IPS-20b (cell line): ENCODE data around the gene EXPH5.
"Not testable (repeated sequence)": the region's sequence is repeated elsewhere in the genome, so short reads cannot be mapped to it uniquely, and the experiment has no call there.

Experiments used
- H3K27ac ChIP-seq: one replicate; pipeline ENCODE4 v1.5.1; 2013; ENCODE audit warnings: low read length
- H3K27me3 ChIP-seq: 2 replicates; pipeline ENCODE4 v1.6.1; 2013; ENCODE audit warnings: mild to moderate bottlenecking, low read length, inconsistent platforms; ENCODE audit not compliant: insufficient read depth
- H3K36me3 ChIP-seq: 2 replicates; pipeline ENCODE4 v1.6.1; 2013; ENCODE audit warnings: low read depth, mild to moderate bottlenecking, inconsistent platforms, low read length, moderate library complexity; ENCODE audit not compliant: insufficient read depth
- H3K4me1 ChIP-seq: 2 replicates; pipeline ENCODE4 v1.6.1; 2013; ENCODE audit warnings: mild to moderate bottlenecking, control low read depth, inconsistent platforms, low read length, moderate library complexity; ENCODE audit not compliant: insufficient read depth
- H3K4me3 ChIP-seq: 2 replicates; pipeline ENCODE4 v1.5.1; 2013; ENCODE audit warnings: mild to moderate bottlenecking, low read length, inconsistent platforms
- H3K9ac ChIP-seq: 2 replicates; pipeline ENCODE4 v1.6.1; 2013; ENCODE audit warnings: low read depth, mild to moderate bottlenecking, inconsistent platforms, low read length, moderate library complexity
- H3K9me3 ChIP-seq: 2 replicates; pipeline ENCODE4 v1.6.1; 2013; ENCODE audit warnings: mild to moderate bottlenecking, low read depth, low read length, inconsistent platforms; ENCODE audit not compliant: insufficient read depth

Gene EXPH5

DNA sequence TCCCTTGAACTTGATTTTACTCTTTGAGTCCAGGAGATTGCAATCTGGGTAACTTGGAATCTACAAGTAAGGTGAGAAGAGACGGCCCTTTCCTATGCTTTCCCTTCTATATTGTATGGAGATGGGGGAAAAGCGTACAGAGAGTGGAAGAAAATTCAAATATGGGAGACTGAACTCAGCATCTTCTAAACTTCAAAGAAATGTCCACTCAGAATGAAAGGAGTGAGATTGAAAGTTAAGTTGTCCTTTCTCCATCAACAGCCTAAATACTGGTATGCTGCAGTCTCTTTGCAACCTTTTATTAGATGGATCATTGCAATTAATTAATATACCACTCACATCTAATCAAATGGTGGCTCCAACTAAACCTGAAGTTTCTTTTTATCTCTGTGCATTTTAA, 6.4 kb upstream of the EXPH5 start:
- Histone ChIP-seq H3K27me3 (no peaks in the 10 kb centered on the region), H3K9me3 (no peaks in the 10 kb centered on the region), H3K4me1 (peaks cover 6% of the 10 kb centered on the region), H3K9ac (no peak overlapping the region), H3K36me3 (no peaks in the 10 kb centered on the region), H3K27ac (no peak overlapping the region), H3K4me3 (no peak overlapping the region)

DNA sequence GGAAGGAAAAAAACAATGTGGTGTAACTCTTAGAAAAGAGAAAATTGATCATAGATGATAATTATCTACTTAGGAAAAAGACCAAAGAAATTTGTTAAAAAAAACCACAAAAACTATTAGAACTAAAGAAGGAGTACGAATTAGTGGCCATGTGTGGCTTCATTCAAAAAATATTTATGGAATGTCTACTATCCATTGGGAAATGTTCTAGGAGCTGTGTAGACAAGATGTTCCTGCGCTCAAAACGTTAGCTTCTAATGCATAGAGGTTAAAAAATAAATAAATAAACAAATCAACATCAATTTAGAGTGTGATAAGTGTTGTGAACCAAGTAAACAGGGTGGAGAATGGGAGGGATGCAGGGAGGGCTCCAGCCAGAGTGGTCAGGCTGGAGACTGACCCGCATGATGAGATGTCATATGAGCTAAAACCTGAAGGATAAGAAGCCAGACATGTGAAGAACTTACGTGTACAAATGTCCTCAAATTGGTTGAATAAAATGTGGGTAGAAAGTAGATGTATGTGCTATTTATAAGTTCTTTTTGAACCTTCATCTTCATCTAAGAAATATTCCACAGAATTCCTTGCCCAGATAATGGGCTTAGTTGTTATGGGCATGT, 4.3 kb upstream of the EXPH5 start:
- Histone ChIP-seq H3K4me3 (no peak overlapping the region), H3K27ac (no peak overlapping the region), H3K36me3 (no peaks in the 10 kb centered on the region), H3K4me1 (peaks cover 16% of the 10 kb centered on the region), H3K27me3 (peaks cover under 1% of the 10 kb centered on the region; the same call in 1 of the 2 replicates), H3K9me3 (no peaks in the 10 kb centered on the region), H3K9ac (no peak overlapping the region)

DNA sequence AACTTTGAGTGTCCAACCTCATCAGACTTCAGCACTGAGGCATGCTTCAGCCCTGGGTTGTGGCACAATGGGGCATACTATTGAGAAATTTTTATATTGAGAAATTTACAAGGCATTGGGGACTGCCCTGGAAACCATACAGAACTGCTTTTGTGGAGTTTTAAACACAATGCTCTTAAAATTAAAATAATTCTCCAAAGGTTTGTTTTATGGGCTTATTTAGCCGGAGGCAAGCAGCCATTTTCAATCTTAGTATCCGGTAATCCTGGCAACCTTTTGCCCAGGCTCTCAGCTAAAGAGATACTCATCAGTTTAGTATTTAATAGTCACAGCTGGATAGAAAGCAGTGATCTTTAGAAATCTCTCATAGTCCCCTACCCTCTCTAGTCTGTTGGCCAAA, 3.1 kb upstream of the EXPH5 start:
- Histone ChIP-seq H3K4me1 (peaks cover 16% of the 10 kb centered on the region), H3K27ac (no peak overlapping the region), H3K9me3 (no peaks in the 10 kb centered on the region)

DNA sequence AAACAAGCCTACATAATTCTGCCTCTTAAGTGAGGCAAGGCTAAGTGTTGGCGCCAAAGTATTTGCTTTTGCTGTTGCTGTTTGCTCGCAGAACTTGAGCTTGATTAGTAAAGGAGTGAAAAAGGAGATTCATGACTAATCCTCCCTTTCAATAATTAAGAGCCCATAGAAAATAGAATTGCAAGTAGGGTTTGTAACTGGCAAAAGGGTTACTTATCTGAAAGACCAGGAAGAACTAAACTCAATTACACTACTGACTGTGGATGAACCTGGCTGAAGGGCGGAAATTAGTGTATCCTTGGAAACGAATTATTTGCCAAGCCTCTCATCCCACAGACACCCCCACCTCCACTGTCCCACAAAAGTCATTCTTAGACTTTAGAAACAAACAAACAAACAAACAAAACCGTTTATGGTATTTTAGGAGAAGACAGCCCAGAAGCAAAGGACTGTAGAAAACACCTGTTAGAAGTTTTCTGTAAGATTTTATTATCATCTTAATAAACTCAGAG, 411 bp upstream of the EXPH5 start:
- no peak overlapping the region for H3K27ac ChIP-seq
- peak overlapping the region; percentile 47; the same call in 1 of the 2 replicates for H3K9ac ChIP-seq

More for the DNA sequence above, 3.1 kb upstream of the EXPH5 start:
- Histone ChIP-seq H3K27me3 (peaks cover 12% of the 10 kb centered on the region), H3K4me3 (no peak overlapping the region), H3K9ac (no peak overlapping the region), H3K36me3 (no peaks in the 10 kb centered on the region)

DNA sequence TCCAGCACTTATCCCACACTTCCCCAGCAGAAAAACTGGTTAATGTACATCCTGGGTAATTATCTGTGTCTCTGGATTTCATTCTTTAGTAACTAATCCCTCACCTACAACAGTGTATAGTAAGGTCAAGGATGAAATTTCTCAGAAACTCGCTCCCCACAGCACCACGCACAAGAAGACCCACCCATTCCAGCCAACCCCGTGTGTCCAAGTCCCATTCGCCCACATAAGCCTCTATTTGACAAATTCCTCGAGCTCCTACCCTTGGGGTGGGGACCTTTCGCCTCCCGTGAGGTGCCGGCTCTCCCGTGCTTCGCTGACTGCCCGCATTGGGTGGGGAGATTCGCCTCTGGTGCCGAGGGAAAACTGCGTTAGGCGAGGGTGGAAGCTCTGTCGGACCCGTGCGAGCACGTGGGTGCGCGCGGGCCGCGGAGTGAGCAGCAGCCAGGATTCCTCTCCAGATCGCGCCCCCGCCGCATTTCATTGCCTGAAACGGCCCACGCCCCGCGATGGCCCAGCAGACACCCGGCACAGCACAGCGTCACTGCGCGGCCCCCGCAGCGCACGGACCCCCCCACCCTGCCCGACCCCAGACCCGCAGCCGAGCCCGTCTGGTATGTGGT, 866 bp downstream of the EXPH5 start:
- Histone ChIP-seq H3K36me3 (no peaks in the 10 kb centered on the region), H3K4me1 (peaks cover 16% of the 10 kb centered on the region), H3K9ac (peak overlapping the region; percentile 50; the same call in 1 of the 2 replicates), H3K9me3 (no peaks in the 10 kb centered on the region), H3K27me3 (peaks cover 20% of the 10 kb centered on the region), H3K27ac (no peak overlapping the region), H3K4me3 (peak overlapping the region; percentile 86)

More for the DNA sequence above, 411 bp upstream of the EXPH5 start:
- Histone ChIP-seq H3K36me3 (no peaks in the 10 kb centered on the region), H3K27me3 (peaks cover 20% of the 10 kb centered on the region), H3K4me1 (peaks cover 16% of the 10 kb centered on the region), H3K9me3 (no peaks in the 10 kb centered on the region), H3K4me3 (peak overlapping the region; percentile 86)

DNA sequence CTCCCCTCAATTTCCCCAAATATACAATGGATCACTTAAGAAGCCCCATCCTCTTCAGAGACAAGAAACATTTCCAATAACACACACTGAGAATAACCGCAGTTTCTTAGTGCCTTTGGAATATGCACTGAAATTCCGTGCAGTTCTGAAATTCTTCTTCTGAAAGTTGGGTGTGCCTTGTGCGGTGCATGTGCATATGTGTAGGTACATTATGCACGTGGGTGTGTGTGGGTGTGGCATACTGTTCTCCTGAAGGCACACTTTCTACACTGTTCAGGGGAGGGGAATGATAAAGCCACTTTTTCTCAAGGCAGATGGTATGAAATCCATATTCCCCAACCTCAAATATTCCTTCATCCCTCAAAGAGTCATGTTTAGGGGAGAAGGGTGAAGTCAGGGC, 1.7 kb downstream of the EXPH5 start:
- H3K27me3 ChIP-seq: peaks cover 20% of the 10 kb centered on the region
- peak overlapping the region; percentile 86; the same call in 1 of the 2 replicates for H3K4me3 ChIP-seq
- peaks cover 16% of the 10 kb centered on the region for H3K4me1 ChIP-seq
- H3K27ac ChIP-seq: no peak overlapping the region
- no peaks in the 10 kb centered on the region for H3K36me3 ChIP-seq
- H3K9me3 ChIP-seq: no peaks in the 10 kb centered on the region
- H3K9ac ChIP-seq: no peak overlapping the region

DNA sequence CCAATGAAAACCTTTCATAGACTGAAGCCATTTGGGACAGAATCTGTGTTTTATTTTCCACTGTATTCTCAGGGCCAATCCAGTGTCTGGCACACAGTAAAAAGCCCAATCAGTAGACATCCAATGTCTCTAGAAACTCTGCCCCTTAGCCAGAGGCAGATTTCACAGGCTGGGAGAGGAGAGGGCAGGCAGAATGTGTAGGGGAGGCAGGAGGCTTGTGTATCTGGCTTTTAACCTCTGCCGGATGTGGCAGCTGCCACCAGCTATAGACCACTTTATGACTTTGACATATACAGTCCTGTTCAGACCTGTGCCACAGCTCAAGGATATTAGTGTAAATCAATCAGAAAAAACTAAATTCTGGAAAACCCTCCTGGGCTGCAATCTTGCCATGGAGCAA, 4.4 kb downstream of the EXPH5 start:
- Histone ChIP-seq H3K4me1 (peaks cover 4% of the 10 kb centered on the region; the same call in 1 of the 2 replicates), H3K9me3 (no peaks in the 10 kb centered on the region)

DNA sequence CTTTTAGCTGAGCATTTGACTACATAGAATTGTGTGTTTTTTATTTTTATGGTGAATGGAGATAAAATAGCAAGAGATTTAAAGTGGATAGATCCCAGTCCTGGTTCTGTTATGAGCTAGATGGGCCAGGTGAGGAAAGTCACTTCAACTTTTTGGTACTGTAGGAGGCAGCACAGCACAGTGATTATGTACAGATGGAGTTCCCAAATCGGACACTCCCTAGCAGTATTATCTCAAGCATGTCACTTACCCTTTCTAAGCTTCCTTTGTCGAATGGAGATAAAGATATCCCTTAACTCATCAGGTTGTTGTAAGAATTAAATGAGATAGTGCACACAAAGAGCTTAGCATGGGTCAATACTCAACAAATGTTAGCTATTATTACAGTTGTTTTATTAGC, 5.3 kb downstream of the EXPH5 start:
- no peak overlapping the region for H3K9ac ChIP-seq
- no peaks in the 10 kb centered on the region for H3K36me3 ChIP-seq
- H3K27ac ChIP-seq: no peak overlapping the region
- H3K4me1 ChIP-seq: no peaks in the 10 kb centered on the region; the same call in 1 of the 2 replicates
- H3K4me3 ChIP-seq: no peak overlapping the region
- no peaks in the 10 kb centered on the region for H3K9me3 ChIP-seq
- peaks cover 20% of the 10 kb centered on the region for H3K27me3 ChIP-seq

More for the DNA sequence above, 4.4 kb downstream of the EXPH5 start:
- Histone ChIP-seq H3K27me3 (peaks cover 20% of the 10 kb centered on the region), H3K27ac (no peak overlapping the region), H3K4me3 (no peak overlapping the region), H3K36me3 (no peaks in the 10 kb centered on the region), H3K9ac (no peak overlapping the region)

DNA sequence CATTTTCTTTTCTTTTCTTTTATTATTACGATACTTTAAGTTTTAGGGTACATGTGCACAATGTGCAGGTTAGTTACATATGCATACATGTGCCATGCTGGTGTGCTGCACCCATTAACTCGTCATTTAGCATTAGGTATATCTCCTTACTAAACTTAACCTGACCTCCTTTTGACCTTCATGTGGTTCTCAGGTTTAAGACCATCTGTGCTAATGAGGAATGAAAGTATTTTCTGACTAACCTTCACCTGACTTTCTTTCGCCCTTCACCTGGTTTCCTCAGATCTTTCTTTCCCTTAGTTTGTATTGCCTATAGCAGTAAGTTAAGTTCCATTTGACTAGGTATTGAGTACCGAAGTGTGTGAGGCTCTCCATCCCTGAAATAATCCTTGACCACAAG, 6.5 kb downstream of the EXPH5 start:
- no peak overlapping the region for H3K27ac ChIP-seq
- H3K36me3 ChIP-seq: no peaks in the 10 kb centered on the region
- no peaks in the 10 kb centered on the region for H3K9me3 ChIP-seq
- H3K9ac ChIP-seq: no peak overlapping the region
- H3K27me3 ChIP-seq: peaks cover 12% of the 10 kb centered on the region
- H3K4me1 ChIP-seq: no peaks in the 10 kb centered on the region; the same call in 1 of the 2 replicates
- no peak overlapping the region for H3K4me3 ChIP-seq

DNA sequence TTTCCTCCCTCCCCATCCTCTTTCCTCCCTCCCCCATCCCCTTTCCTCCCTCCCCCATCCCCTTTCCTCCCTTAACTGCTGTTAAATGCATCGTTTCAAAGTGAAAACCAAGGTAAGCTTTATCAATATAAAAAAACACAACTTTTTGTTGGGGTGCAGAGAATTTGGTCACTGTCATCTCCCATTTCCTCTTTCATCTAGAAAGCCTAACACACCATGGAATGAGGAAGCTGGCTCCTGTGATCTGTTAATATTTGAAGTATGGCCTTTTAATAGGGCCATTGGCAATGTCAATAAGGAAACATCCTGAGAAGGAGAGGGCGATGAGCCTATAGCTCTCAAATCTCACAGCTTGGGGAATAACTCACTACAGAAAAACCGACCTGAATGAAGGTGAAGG, 7.0 kb downstream of the EXPH5 start:
- H3K27me3 ChIP-seq: peaks cover 7% of the 10 kb centered on the region
- H3K4me3 ChIP-seq: no peak overlapping the region
- H3K27ac ChIP-seq: no peak overlapping the region
- no peaks in the 10 kb centered on the region for H3K36me3 ChIP-seq
- H3K9me3 ChIP-seq: no peaks in the 10 kb centered on the region
- H3K4me1 ChIP-seq: no peaks in the 10 kb centered on the region; the same call in 1 of the 2 replicates
- H3K9ac ChIP-seq: no peak overlapping the region

DNA sequence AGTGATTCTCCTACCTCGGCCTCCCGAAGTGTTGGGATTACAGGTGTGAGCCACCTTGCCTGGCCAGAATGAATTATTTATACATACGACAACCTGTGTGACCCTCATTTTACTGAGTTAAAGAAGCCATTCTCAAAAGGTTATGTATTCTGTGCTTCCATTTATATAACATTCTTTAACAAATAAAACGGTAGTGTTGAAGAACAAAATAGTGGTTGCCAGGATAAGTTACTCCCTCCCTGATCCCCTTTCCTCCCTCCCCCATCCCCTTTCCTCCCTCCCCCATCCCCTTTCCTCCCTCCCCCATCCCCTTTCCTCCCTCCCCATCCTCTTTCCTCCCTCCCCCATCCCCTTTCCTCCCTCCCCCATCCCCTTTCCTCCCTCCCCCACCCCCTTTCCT, 7.4 kb downstream of the EXPH5 start:
- not testable (repeated sequence) for H3K4me3 ChIP-seq, H3K36me3 ChIP-seq, H3K27ac ChIP-seq, H3K9ac ChIP-seq, H3K9me3 ChIP-seq, H3K4me1 ChIP-seq, H3K27me3 ChIP-seq

DNA sequence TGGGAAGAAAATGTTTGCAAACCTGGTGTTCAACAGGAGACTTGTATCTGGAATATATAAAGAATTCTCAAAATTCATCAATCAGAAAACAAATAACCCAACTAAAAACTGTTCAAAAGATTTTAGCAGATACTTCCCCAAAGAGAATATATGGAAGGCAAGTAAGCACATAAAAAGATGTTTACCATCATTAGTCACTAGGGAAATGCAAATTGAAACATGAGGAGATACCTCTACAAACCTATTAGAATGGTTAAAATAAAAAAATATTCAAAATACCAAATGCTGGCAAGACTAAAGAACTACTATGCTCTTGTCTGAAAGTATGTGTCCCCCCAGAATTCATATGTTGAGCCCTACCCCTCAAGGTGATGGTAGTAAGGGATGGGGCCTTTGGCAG, 8.6 kb downstream of the EXPH5 start:
- H3K27ac ChIP-seq: no peak overlapping the region

More for the DNA sequence above, 8.6 kb downstream of the EXPH5 start:
- no peaks in the 10 kb centered on the region for H3K9me3 ChIP-seq
- H3K27me3 ChIP-seq: no peaks in the 10 kb centered on the region
- H3K4me1 ChIP-seq: no peaks in the 10 kb centered on the region; the same call in 1 of the 2 replicates
- H3K36me3 ChIP-seq: no peaks in the 10 kb centered on the region
- no peak overlapping the region for H3K4me3 ChIP-seq
- H3K9ac ChIP-seq: no peak overlapping the region
